Cardiac atrium fibroblast (primary cell): ENCODE measurements around the gene TMEM80. TPM values are rescaled to one million over a fixed set of nuclear protein-coding genes. Genes with fewer than 3 reads are reported as not detected.

Experiments
- total RNA-seq: library from RNA; depleted of rRNA; stranded (reverse); fragments of >200 nt; gene quantifications from 2 replicates; pipeline ENCODE4 v1.2.3, GENCODE V29; 2015

The TMEM80 gene
- 16.6 and 29.0 TPM in 2 replicates for total RNA-seq

GRCh38 chr11:695538-696248 is at the start of gene TMEM80:
Gene TMEM80, plus strand, starts transcription at chr11:695816. Its CDS starts 12 bp downstream, at chr11:695828.

GRCh38 chr11:694563-695287 is 891 bp upstream of the TMEM80 start, which contains the start of gene DEAF1:
Gene DEAF1, minus strand, starts transcription at chr11:695222. Its CDS starts 175 bp downstream, at chr11:695047.

GRCh38 chr11:705646-706438 is 10.2 kb downstream of the TMEM80 start, which contains the start of gene EPS8L2:
Gene EPS8L2, plus strand, starts transcription at chr11:706231. Its CDS starts 3,177 bp downstream, at chr11:709408.

GRCh38 chr11:747158-748006 is 51.8 kb downstream of the TMEM80 start, which contains the start of gene TALDO1:
Gene TALDO1, plus strand, starts transcription at chr11:747464. Its CDS starts 18 bp downstream, at chr11:747482.

Other genes with a start within 250 kb of the TMEM80 start
- gene PTDSS2, start 245.5 kb upstream of the TMEM80 start, total RNA-seq = 36.3 and 40.8 TPM in 2 replicates
- gene RNH1, start 188.6 kb upstream of the TMEM80 start, total RNA-seq = 451 and 498 TPM in 2 replicates
- gene HRAS, start 160.2 kb upstream of the TMEM80 start, total RNA-seq = 46.4 and 67.1 TPM in 2 replicates
- gene LRRC56, start 158.3 kb upstream of the TMEM80 start, total RNA-seq = 0.16 and 1.3 TPM in 2 replicates
- 0.81 and 3.1 TPM in 2 replicates for gene LMNTD2, start 135.1 kb upstream of the TMEM80 start, total RNA-seq
- 8.3 and 11.3 TPM in 2 replicates for gene RASSF7, start 134.8 kb upstream of the TMEM80 start, total RNA-seq
- gene PHRF1, start 119.3 kb upstream of the TMEM80 start, total RNA-seq = 13.0 and 17.2 TPM in 2 replicates
- gene IRF7, start 79.9 kb upstream of the TMEM80 start, total RNA-seq = 20.4 and 34.1 TPM in 2 replicates
- gene CDHR5, start 70.9 kb upstream of the TMEM80 start, total RNA-seq = not detected in 2 replicates
- not detected in 2 replicates for gene SCT, start 68.6 kb upstream of the TMEM80 start, total RNA-seq
- not detected in 2 replicates for gene DRD4, start 58.5 kb upstream of the TMEM80 start, total RNA-seq
- gene DEAF1, start 594 bp upstream of the TMEM80 start, total RNA-seq = 25.1 and 28.2 TPM in 2 replicates
- 11.7 and 14.1 TPM in 2 replicates for gene EPS8L2, start 10.4 kb downstream of the TMEM80 start, total RNA-seq
- gene TALDO1, start 51.6 kb downstream of the TMEM80 start, total RNA-seq = 167 and 182 TPM in 2 replicates
- 39.0 and 42.3 TPM in 2 replicates for gene GATD1, start 81.7 kb downstream of the TMEM80 start, total RNA-seq
- 0.97 and 2.2 TPM in 2 replicates for gene CEND1, start 94.3 kb downstream of the TMEM80 start, total RNA-seq
- gene SLC25A22, start 102.5 kb downstream of the TMEM80 start, total RNA-seq = 26.9 and 46.8 TPM in 2 replicates
- 5.2 and 7.2 TPM in 2 replicates for gene PIDD1, start 109.4 kb downstream of the TMEM80 start, total RNA-seq
- gene RPLP2, start 114.2 kb downstream of the TMEM80 start, total RNA-seq = 498 and 553 TPM in 2 replicates
- 27.1 and 29.4 TPM in 2 replicates for gene PNPLA2, start 123.1 kb downstream of the TMEM80 start, total RNA-seq
- gene CRACR2B, start 132.1 kb downstream of the TMEM80 start, total RNA-seq = 0.32 and 0.72 TPM in 2 replicates
- 654 and 667 TPM in 2 replicates for gene CD151, start 137.1 kb downstream of the TMEM80 start, total RNA-seq
- gene POLR2L, start 146.7 kb downstream of the TMEM80 start, total RNA-seq = 209 and 229 TPM in 2 replicates
- 281 and 292 TPM in 2 replicates for gene TSPAN4, start 147.0 kb downstream of the TMEM80 start, total RNA-seq
- 93.6 and 228 TPM in 2 replicates for gene CHID1, start 215.0 kb downstream of the TMEM80 start, total RNA-seq
- gene AP2A2, start 230.1 kb downstream of the TMEM80 start, total RNA-seq = 49.2 and 63.0 TPM in 2 replicates